HG02943 (cell line): ENCODE results near the gene PRDM10.
"Not testable (repeated sequence)": the region's sequence is repeated elsewhere in the genome, so short reads cannot be mapped to it uniquely, and the experiment has no call there.

Source experiments
- ATAC-seq: cut with Tn5 transposase; IDR thresholded peaks from one replicate; pipeline ENCODE4 v1.9.1; 2021; ENCODE audit warnings: mild to moderate bottlenecking, low read depth, moderate library complexity; ENCODE audit not compliant: unreplicated experiment

PRDM10 gene

GRCh38 chr11:129976328-129976727 is 26.3 kb downstream of the PRDM10 start:
- no peak for ATAC-seq

- no peak for ATAC-seq
These were observed 27.1 kb downstream of the PRDM10 start for GRCh38 chr11:129975543-129975942.

GRCh38 chr11:129974672-129975071 is 28.0 kb downstream of the PRDM10 start:
- ATAC-seq, result no peak

- ATAC-seq, result no peak
These were observed 28.4 kb downstream of the PRDM10 start for GRCh38 chr11:129974237-129974636.

GRCh38 chr11:129973809-129974208 is 28.8 kb downstream of the PRDM10 start:
- no peak for ATAC-seq

GRCh38 chr11:129973068-129973467 is 29.6 kb downstream of the PRDM10 start:
- ATAC-seq, result no peak

- ATAC-seq, result no peak
These were observed 30.0 kb downstream of the PRDM10 start for GRCh38 chr11:129972611-129973010.

GRCh38 chr11:129971856-129972255 is 30.8 kb downstream of the PRDM10 start:
- not testable (repeated sequence) for ATAC-seq

- ATAC-seq, result no peak
These were observed 32.7 kb downstream of the PRDM10 start for GRCh38 chr11:129969920-129970319.

- ATAC-seq, result no peak
These were observed 33.8 kb downstream of the PRDM10 start for GRCh38 chr11:129968591-129969419.

- no peak for ATAC-seq
These were observed 34.6 kb downstream of the PRDM10 start for GRCh38 chr11:129967996-129968395.

GRCh38 chr11:129965248-129965647 is 37.4 kb downstream of the PRDM10 start:
- no peak for ATAC-seq

GRCh38 chr11:129960216-129961214 is 42.1 kb downstream of the PRDM10 start:
- no peak for ATAC-seq

GRCh38 chr11:129959687-129960086 is 42.9 kb downstream of the PRDM10 start:
- no peak for ATAC-seq

- no peak for ATAC-seq
These were observed 47.4 kb downstream of the PRDM10 start for GRCh38 chr11:129955282-129955681.

- not testable (repeated sequence) for ATAC-seq
These were observed 47.9 kb downstream of the PRDM10 start for GRCh38 chr11:129954703-129955102.

GRCh38 chr11:129951866-129952262 is 50.8 kb downstream of the PRDM10 start:
- no peak for ATAC-seq

- ATAC-seq, result no peak
These were observed 51.3 kb downstream of the PRDM10 start for GRCh38 chr11:129951201-129951865.

GRCh38 chr11:129950101-129951091 is 52.2 kb downstream of the PRDM10 start:
- ATAC-seq, result no peak
